ENCODE data around the gene TOMM20. TPM values are rescaled to one million over a fixed set of nuclear protein-coding genes. Genes with fewer than 3 reads are reported as not detected.

Gene TOMM20
- total RNA-seq, 1 donor from 2014 or later, result 25.3 TPM

DNA sequence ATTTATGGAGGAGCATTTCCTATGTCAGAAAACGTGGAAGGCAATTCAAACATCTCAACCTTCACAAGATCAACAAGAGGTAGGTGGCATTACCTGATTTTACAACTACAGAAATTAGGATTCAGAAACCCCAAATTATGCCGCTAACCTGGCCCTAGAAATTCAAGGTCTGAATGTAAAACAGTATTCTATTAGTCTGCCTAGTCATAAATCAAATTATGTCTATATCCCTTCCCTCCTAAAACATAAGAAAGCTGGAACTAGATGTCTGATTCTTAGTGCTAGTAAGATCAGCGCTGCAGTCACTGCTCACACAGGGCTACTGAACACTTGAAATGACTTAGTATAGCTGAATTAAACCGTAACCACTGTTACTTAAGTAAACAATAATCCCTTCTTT is 1.4 kb downstream of the TOMM20 start:
- Histone ChIP-seq H3K27me3 (no peaks in the 10 kb centered on the region), H3K4me1 (peaks cover 0 to 4% of the 10 kb centered on the region in 2 donors), H3K4me3 (peak overlapping the region; percentile 60 to 99), H3K36me3 (peaks cover 0 to 12% of the 10 kb centered on the region in 2 donors), H3K9me3 (no peaks in the 10 kb centered on the region), H3K27ac (no peak overlapping the region)
- DNase-seq (ENCODE audit: low spot score in 2 of 2), result no peak
- TF ChIP-seq, protein P1, sequence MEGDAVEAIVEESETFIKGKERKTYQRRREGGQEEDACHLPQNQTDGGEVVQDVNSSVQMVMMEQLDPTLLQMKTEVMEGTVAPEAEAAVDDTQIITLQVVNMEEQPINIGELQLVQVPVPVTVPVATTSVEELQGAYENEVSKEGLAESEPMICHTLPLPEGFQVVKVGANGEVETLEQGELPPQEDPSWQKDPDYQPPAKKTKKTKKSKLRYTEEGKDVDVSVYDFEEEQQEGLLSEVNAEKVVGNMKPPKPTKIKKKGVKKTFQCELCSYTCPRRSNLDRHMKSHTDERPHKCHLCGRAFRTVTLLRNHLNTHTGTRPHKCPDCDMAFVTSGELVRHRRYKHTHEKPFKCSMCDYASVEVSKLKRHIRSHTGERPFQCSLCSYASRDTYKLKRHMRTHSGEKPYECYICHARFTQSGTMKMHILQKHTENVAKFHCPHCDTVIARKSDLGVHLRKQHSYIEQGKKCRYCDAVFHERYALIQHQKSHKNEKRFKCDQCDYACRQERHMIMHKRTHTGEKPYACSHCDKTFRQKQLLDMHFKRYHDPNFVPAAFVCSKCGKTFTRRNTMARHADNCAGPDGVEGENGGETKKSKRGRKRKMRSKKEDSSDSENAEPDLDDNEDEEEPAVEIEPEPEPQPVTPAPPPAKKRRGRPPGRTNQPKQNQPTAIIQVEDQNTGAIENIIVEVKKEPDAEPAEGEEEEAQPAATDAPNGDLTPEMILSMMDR (IDR thresholded peaks at IDR 0.05), result no peak
- intact Hi-C loops (cut with DNase I), result no loop called here

DNA sequence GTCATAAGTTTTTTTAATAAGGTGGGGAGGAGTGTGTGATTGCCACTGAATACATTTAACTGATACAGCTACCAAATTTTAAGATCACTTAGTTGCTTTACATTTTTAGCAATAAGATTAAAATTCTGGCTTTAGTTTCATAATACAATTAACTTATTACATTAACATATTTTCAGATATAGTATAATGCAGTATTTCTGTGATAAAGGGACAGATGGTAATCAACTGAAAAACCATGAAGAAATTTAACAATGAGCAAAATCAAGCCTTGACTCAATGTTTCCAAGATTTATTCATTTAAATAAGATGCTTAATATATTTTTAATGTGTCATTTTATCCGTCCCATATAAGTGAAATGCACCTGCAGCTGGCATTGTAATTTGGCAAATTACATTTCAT is 4.0 kb downstream of the TOMM20 start:
- intact Hi-C loops (cut with DNase I), result no loop called here
- TF ChIP-seq, protein P1 (IDR thresholded peaks at IDR 0.05), result no peak
- H3K4me3 ChIP-seq, result no peak overlapping the region
- H3K36me3 ChIP-seq, result peaks cover 11 to 22% of the 10 kb centered on the region in 2 donors
- no peaks in the 10 kb centered on the region for H3K27me3 ChIP-seq
- peaks cover 0 to 4% of the 10 kb centered on the region in 2 donors for H3K4me1 ChIP-seq
- no peak for DNase-seq (ENCODE audit: low spot score in 2 of 2)
- H3K27ac ChIP-seq, result no peak overlapping the region
- no peaks in the 10 kb centered on the region for H3K9me3 ChIP-seq

DNA sequence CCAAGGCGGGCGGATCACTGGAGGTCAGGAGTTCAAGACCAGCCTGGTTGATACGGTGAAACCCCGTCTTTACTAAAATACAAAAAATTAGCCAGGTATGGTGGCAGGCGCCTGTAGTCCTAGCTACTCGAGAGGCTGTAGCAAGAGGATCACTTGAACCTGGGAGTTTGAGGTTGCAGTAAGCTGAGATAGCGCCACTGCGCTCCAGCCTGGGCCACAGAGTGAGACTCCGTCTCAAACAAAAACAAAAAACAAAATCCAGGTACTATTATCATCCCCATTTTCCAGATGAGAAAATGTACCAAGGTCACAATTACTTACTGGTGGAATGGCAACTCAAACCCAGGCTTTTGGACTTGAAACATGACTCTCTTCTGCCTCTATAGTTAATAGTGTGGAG is 4.5 kb downstream of the TOMM20 start:
- no peak for DNase-seq (ENCODE audit: low spot score in 2 of 2)
- TF ChIP-seq, protein P1 (IDR thresholded peaks at IDR 0.05), result no peak
- Histone ChIP-seq H3K27ac (no peak overlapping the region), H3K9me3 (no peaks in the 10 kb centered on the region), H3K36me3 (peaks cover 13 to 27% of the 10 kb centered on the region in 2 donors), H3K4me3 (no peak overlapping the region), H3K4me1 (peaks cover 0 to 4% of the 10 kb centered on the region in 2 donors), H3K27me3 (no peaks in the 10 kb centered on the region)
- intact Hi-C loops (cut with DNase I), result no loop called here

DNA sequence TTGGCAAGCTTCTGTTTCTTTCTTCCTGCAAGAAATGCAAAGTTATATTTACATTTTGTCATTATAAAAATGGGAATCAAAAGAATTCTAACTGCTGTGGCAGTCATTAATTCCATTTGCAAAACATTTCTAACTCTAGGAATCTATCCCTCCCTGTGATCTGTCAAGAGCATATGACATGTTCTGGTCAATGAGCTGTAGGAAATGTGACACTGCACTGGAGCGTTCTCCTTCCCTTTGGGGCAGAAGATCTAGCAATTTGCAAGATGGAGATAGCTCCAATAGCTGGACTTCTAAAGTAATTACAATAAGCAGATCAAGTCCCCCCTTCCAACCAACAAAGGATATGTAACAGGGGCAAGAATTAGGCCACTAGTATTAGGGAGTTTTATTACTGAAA is 6.3 kb downstream of the TOMM20 start:
- H3K36me3 ChIP-seq, result peaks cover 30 to 45% of the 10 kb centered on the region in 2 donors

DNA sequence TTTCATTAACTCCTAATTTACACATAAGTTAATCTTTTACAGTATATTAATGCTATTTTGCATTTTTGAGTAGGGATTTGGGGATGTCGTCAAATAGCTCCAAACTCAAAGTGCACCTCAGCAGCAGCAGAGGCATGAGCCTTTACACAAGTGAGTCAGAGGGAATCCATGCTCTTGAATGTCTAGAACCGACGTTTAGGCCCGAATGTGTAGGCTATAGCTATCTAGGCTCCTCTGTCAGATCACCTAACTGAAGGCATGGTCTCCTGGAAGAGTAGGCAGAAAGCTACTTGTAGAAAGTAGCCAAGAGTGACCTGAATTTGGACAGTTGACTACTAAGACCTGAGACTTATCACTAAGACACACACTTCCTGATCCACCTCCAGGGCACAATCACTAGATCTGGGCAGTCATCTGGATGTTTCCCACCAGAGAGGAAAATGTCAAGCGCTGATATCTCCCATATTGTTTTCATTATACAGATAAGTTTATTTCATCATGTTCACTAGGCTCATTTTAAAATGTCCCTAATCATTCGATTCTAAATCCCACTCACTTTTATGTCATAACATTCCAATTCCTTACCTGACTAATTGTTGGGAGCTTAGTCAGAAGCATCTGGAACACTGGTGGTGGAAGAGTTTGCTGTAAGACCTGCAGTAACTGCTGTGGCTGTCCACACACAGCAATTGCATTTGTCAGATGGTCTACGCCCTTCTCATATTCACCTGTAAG is 15.3 kb downstream of the TOMM20 start:
- peaks cover 66 to 92% of the 10 kb centered on the region in 2 donors for H3K36me3 ChIP-seq
- H3K9me3 ChIP-seq, result no peaks in the 10 kb centered on the region
- H3K4me1 ChIP-seq, result no peaks in the 10 kb centered on the region
- H3K4me3 ChIP-seq, result no peak overlapping the region
- intact Hi-C loops (cut with DNase I), result no loop called here
- H3K27me3 ChIP-seq, result no peaks in the 10 kb centered on the region
- TF ChIP-seq, protein P1 (IDR thresholded peaks at IDR 0.05), result no peak
- DNase-seq (ENCODE audit: low spot score in 2 of 2), result no peak
- H3K27ac ChIP-seq, result no peak overlapping the region

More for the DNA sequence above, 6.3 kb downstream of the TOMM20 start:
- TF ChIP-seq, protein P1 (IDR thresholded peaks at IDR 0.05), result no peak
- intact Hi-C loops (cut with DNase I), result no loop called here
- no peak for DNase-seq (ENCODE audit: low spot score in 2 of 2)
- Histone ChIP-seq H3K9me3 (no peaks in the 10 kb centered on the region), H3K27me3 (no peaks in the 10 kb centered on the region), H3K4me3 (no peak overlapping the region), H3K4me1 (peaks cover 0 to 4% of the 10 kb centered on the region in 2 donors), H3K27ac (no peak overlapping the region)

Measured in ascending aorta (tissue), 2 donors.